GM18505 (cell line): ENCODE data around the gene DYNLRB2.
A peak's percentile ranks its signal among the peaks of the same experiment; 100 is the strongest.

Source experiments
- ATAC-seq: cut with Tn5 transposase; IDR thresholded peaks from one replicate; pipeline ENCODE4 v1.9.1; 2021; ENCODE audit not compliant: unreplicated experiment
- POLR2A ChIP-seq: IDR thresholded peaks from 4 replicates; pipeline ENCODE4 v1.6.1; 2011; ENCODE audit warnings: borderline replicate concordance; ENCODE audit not compliant: insufficient read depth, insufficient read length; ENCODE audit errors: extremely low read depth

Gene DYNLRB2

DNA sequence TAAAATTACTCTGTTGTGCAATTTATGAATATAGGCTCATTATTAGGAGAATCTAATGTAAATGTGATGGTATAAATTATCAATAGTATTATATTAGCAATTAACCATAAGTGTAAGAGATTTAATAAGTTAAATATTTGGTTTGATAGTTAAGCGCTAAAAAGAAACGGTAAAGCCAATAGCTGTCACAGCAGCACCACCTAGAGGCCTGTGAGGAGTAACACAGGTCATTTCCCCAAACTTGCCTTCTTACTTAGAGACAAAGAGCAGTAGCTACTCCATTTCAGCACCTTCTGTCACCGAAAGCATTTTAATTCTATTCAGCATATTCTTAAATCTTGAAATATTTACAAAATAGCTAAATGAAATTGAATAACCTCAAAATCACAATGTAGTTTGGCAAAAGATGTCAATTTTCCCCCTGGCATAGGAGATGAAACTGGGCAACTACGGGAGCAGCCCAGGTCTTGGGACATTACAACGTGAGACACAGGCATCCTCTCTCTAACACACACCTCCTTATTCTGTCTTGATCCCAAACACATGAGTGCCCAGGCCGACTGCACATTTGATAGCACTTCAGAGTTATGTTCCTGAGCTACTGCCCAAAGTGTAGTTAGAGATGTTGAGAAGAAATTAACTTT, 14.3 kb upstream of the DYNLRB2 start:
- TF ChIP-seq POLR2A = no peak
- ATAC-seq = no peak

DNA sequence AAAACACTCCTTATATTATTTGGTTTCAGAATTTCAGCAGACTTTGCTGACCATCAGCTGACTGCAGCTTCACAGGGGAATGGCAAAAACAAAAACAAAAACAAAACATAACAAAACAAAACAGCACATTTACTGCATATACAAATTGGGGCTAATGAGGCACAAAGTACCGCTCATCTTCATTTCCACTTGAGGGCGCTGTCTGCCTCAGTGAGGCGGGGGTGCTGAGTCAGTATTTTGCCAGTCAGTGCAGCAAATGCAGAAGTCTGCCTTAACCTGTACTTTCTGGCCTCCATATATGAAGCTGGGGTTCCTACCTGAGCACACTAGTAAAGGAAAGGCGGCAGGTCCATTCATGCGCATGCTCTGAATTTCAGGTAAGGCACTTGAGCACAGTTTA, 13.5 kb upstream of the DYNLRB2 start:
- TF ChIP-seq POLR2A = no peak
- ATAC-seq = peak; percentile 68

DNA sequence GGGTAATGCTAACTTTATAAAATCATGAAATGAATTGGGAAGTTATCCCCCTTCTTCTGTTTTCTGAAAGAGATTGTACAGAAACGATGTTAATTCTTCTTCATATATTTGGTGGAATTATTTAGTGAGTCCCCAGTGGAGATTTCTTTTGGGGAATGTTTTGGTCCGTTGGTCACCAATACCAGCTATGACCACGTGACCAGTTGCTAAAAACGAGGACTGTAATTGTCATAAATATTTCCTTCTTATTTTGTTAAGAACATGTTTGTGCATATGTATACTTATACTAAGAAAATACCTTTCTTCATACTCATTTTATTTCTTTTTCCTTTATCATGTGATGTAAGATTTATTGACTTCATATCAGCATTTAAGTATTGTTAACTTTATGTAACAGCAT, 10.3 kb upstream of the DYNLRB2 start:
- ATAC-seq = no peak

DNA sequence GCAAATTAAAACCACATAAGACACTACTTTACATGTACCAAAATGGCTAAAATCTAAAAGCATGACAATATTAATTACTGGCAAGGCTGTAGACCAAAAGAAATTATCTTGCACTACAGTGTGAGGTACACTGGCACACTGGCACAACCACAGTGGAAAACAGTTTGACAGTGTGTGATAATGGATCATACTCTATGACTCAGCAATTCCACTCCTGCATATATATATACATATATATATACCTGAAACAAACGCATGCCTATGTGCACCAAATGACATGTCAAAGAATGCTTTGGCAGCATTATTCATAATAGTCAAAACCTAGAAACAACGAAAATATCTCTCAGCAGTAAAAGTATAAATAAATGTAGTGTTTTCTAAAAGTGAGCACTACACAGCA, 4.6 kb upstream of the DYNLRB2 start:
- ATAC-seq = no peak
- TF ChIP-seq POLR2A = no peak

More for the DNA sequence above, 10.3 kb upstream of the DYNLRB2 start:
- no peak for TF ChIP-seq POLR2A

DNA sequence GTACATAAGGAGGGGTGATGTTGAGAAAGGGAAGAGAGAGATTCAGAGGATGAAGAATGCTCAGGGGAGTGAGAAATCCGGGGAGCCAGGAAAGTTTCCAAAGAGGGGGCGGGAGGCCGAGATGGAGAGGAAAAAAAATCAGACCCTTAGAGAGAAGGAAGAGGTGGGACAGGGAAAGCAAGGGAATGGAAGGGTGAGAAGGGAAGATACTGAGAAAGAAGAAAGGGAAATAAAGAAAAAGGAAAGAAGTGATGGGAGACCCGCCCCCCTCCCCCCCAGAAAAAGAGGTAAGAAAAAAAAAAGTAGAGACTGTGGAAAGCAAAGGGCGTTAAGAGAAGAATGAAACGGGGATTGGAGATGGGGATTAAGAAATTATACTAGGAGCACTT, 507 bp downstream of the DYNLRB2 start:
- TF ChIP-seq POLR2A = no peak
- ATAC-seq = no peak

DNA sequence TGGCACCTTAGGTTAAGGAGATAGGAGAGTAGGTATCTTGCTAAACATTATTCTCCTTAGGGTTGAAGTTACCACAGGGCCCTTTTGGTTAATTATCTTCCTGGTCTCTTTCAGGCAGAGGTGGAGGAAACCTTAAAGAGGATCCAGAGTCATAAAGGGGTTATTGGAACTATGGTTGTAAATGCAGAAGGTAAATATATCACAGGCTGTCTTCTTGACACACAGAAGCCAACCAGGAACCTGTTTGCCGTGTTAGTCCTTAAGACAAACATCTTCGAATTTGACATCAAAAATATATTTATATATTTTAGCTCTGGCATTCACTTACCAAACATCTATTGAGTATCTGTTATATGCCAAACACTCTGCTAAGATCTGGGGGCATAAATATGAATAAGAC, 2.4 kb downstream of the DYNLRB2 start:
- TF ChIP-seq POLR2A = no peak
- ATAC-seq = no peak

DNA sequence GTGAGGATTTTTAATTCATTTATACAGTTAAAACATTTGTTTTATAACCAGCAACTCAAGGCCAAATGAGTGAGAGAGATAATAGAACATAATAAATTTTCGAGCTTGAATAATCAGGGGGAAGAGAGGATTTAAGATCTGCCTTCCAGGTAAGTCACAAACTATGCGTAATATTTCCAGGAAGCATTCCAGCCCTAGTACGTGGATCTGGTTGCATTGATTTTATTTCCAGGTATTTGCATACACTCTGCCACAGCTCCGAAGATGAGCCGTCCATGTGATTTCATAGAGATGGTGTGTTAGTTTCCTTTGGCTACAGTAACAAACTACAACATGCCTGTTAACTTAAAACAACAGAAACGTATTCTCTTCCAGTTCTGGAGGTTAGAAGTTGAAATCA, 3.5 kb downstream of the DYNLRB2 start:
- ATAC-seq = no peak

DNA sequence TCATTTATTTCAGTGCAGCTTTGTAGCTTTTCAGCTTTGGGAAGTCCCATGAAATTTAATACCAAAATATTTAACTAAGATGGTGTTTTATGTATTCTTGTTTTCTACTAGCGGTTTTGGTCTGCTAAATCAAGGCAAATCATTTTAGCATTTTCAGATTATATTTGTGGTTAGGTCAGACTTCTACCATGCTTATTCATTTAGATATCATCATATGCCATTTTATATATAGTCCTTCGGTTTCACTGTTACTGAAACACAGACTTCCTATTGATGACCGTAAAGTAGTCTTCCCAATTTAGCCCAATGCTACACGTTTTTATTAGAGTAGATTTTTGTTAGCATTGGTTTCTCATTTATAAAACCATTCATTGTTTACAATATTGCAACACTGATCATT, 5.5 kb downstream of the DYNLRB2 start:
- no peak for TF ChIP-seq POLR2A
- no peak for ATAC-seq

More for the DNA sequence above, 3.5 kb downstream of the DYNLRB2 start:
- TF ChIP-seq POLR2A = no peak

DNA sequence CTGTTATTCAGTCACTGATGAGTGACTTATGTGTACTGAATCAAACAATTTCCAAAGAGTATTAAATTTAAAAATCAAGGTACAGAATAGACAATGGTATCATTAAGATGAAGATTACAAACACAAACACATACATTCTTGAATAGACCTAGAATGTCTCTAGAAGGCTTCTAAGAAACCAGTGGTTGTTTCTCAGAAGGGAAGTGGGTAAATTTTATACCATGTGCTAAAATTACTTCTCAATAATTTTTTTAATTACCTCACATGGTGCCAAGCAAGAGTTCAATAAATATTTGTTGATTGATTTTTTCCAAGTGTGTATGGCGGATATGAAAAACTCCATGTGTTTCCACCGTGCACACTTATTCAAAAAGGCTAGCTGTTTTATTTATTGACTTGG, 6.4 kb downstream of the DYNLRB2 start:
- no peak for ATAC-seq
- TF ChIP-seq POLR2A = no peak

DNA sequence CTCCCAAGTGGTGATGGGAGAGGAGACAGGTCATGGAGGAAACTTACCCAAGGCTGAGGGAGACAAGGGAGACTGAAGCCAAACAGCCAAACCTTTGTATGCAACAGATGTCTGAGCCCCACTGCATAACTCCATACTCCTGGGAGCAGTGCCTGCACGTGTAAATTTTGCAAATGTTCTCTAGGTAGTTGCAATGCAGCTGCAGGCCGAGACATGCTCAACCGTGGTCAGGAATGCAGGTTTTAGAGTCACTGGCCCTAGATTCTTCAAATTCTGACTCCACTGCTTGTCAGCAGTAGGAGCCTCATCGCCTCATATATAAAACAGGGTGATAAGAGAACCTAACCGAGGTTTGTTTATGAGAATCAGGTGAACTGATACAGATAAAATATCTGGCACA, 11.5 kb downstream of the DYNLRB2 start:
- TF ChIP-seq POLR2A = no peak
- ATAC-seq = no peak

DNA sequence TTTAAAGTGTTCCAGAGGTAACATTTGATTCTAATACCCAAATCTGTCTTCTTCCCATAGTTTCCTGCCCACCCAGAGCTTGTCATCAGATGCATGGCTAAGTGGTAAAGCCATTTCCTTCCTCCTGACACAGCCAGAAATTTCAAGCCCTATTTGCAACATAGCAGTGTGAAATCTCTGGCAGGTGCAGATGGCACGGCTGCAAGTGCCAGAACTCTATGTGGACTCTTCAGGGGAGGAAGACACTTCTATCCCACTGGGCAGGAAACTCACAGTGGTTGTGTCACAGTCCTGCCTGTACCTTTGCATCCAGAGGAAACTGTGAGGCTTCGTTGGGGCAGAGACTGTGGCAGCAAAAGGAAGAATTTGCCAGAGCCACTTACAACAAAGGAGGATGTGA, 13.2 kb downstream of the DYNLRB2 start:
- no peak for ATAC-seq
- TF ChIP-seq POLR2A = no peak

DNA sequence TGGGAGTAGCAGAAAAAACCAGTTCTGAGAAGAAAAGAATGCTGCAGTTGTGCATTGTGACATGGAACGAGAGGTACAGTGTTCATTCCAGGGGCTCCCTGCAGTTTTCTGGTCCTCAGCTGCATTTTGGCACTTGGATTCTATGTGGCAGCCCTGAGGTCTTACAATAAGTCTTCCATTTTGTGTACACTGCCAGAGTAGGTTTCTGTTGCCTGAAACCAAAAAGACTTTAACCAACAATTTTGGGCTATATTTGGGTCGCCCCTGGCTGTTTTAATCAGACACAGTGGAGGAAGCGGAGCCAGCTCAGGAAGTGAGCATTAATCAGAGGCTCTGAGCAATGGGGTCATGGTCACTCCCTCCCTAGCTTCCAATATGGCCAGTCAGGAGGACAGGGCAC, 15.7 kb downstream of the DYNLRB2 start:
- TF ChIP-seq POLR2A = no peak
- no peak for ATAC-seq

DNA sequence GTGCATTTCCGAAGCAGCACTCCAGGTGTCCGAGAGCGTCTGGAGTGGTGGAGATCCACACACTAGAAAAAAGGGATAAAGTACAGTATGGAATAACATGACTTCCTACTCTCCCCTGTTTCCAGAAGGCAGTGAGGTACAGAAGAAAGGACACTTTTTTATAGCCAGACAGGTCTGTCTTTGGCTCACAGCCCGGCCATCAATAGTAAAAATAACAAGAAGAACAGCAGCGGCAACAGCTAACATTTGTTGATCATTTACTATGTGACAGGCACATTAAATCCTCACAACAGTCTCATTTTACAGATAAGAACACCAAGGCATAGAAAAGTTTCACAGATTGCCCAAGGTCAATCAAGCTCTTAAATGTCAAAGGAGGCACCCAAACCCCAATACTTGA, 16.2 kb downstream of the DYNLRB2 start:
- TF ChIP-seq POLR2A = no peak
- ATAC-seq = no peak

DNA sequence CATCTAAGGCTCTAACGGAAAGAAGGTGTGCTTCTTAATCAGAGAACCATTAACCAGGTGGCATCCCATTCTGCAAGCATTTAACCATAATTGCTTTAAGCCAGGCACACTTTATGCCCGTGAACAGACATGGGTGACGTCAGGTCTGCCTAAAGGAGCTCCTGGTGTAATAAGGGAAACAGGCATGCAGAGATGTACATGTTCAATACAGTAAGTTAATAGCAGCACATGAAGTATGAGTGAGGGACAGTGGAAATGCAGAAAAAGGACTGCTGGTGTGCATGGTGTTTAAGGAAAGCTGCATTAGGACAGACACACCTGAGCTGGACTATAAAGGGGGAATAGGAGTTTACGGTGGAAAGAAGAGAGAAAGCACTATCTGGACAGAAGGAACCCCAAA, 18.6 kb downstream of the DYNLRB2 start:
- no peak for ATAC-seq
- no peak for TF ChIP-seq POLR2A

DNA sequence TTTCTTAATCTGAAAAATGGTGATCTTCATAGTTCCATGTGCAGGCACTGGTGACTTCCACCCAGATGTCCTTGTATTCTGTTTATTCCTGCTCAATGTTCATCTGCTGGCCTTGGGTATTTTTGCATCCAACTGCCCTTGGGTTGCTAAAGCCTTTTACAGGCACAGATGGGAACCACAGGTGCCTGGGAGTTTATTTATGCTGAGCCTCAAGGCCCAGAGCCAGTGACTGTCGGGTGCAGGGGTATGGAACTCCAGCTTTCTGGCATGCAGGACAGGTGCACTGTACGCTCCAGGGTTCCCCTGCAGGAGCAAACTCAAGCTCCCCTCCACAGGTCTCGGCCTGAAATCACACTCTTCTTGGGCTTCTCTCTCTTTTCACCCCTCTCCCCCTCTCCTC, 22.3 kb downstream of the DYNLRB2 start:
- no peak for TF ChIP-seq POLR2A
- ATAC-seq = no peak
